ENCODE data around the gene WSB2.

Gene WSB2

GRCh38 chr12:118061011-118061872 lies at the start of gene WSB2:
TSS of gene WSB2 (minus strand) at chr12:118061179. CDS start at chr12:118061048, 131 bp downstream.
- Histone ChIP-seq H3F3A (ENCODE audit: insufficient read depth, low read length) (0 out of 2 replicates have a peak, but pooled peaks cover 4% of the 10 kb centered on the region), H3K9me3 (ENCODE audit: low read length) (no peaks in the 10 kb centered on the region), H2AFZ (ENCODE audit: low read length) (peak within 1 kb of the TSS; percentile 81), H3K4me1 (ENCODE audit: insufficient read depth, low read length, severe bottlenecking) (peaks cover 20% of the 10 kb centered on the region), H3K9me2 (ENCODE audit: low read depth, low read length) (no peaks in the 10 kb centered on the region), H3K4me3 (ENCODE audit: low read depth, low read length, poor library complexity, severe bottlenecking) (peak within 1 kb of the TSS; percentile 80), H3K4me2 (ENCODE audit: low read length) (peak within 1 kb of the TSS; percentile 90), H3K36me3 (ENCODE audit: insufficient read depth, low read length) (no peaks in the 10 kb centered on the region), H3K27ac (ENCODE audit: low read depth, low read length, poor library complexity, severe bottlenecking) (no peak within 1 kb of the TSS), H3K9ac (ENCODE audit: low read length) (peak within 1 kb of the TSS; percentile 81), H3K79me2 (ENCODE audit: insufficient read depth, low read length) (no peaks in the 10 kb centered on the region), H4K20me1 (ENCODE audit: insufficient read depth, low read length) (no peaks in the 10 kb centered on the region), H3K27me3 (ENCODE audit: insufficient read depth, low read length) (peaks cover 4% of the 10 kb centered on the region; the same call in 1 of the 2 replicates)
- no peak for TF ChIP-seq EZH2 (IDR thresholded peaks at IDR 0.05; ENCODE audit: borderline replicate concordance, low read length)
- TF ChIP-seq, protein P1, sequence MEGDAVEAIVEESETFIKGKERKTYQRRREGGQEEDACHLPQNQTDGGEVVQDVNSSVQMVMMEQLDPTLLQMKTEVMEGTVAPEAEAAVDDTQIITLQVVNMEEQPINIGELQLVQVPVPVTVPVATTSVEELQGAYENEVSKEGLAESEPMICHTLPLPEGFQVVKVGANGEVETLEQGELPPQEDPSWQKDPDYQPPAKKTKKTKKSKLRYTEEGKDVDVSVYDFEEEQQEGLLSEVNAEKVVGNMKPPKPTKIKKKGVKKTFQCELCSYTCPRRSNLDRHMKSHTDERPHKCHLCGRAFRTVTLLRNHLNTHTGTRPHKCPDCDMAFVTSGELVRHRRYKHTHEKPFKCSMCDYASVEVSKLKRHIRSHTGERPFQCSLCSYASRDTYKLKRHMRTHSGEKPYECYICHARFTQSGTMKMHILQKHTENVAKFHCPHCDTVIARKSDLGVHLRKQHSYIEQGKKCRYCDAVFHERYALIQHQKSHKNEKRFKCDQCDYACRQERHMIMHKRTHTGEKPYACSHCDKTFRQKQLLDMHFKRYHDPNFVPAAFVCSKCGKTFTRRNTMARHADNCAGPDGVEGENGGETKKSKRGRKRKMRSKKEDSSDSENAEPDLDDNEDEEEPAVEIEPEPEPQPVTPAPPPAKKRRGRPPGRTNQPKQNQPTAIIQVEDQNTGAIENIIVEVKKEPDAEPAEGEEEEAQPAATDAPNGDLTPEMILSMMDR (IDR thresholded peaks at IDR 0.05; ENCODE audit: low read length): no peak

- no peak for TF ChIP-seq EZH2 (IDR thresholded peaks at IDR 0.05; ENCODE audit: borderline replicate concordance, low read length)
- TF ChIP-seq, protein P1 (IDR thresholded peaks at IDR 0.05; ENCODE audit: low read length): no peak
- no peaks in the 10 kb centered on the region for H3K9me2 ChIP-seq (ENCODE audit: low read depth, low read length)
- no peaks in the 10 kb centered on the region for H4K20me1 ChIP-seq (ENCODE audit: insufficient read depth, low read length)
- H3K9ac ChIP-seq (ENCODE audit: low read length): no peak overlapping the region
- H2AFZ ChIP-seq (ENCODE audit: low read length): no peak overlapping the region
- H3K79me2 ChIP-seq (ENCODE audit: insufficient read depth, low read length): no peaks in the 10 kb centered on the region
- peaks cover 2% of the 10 kb centered on the region for H3K4me1 ChIP-seq (ENCODE audit: insufficient read depth, low read length, severe bottlenecking)
- no peak overlapping the region for H3K4me2 ChIP-seq (ENCODE audit: low read length)
- no peaks in the 10 kb centered on the region for H3K36me3 ChIP-seq (ENCODE audit: insufficient read depth, low read length)
- H3K4me3 ChIP-seq (ENCODE audit: low read depth, low read length, poor library complexity, severe bottlenecking): no peak overlapping the region
- H3K27me3 ChIP-seq (ENCODE audit: insufficient read depth, low read length): no peaks in the 10 kb centered on the region
- no peaks in the 10 kb centered on the region for H3K9me3 ChIP-seq (ENCODE audit: low read length)
- no peak overlapping the region for H3K27ac ChIP-seq (ENCODE audit: low read depth, low read length, poor library complexity, severe bottlenecking)
- H3F3A ChIP-seq (ENCODE audit: insufficient read depth, low read length): no peaks in the 10 kb centered on the region
These were observed 48.1 kb upstream of the WSB2 start for GRCh38 chr12:118109088-118109487.

GRCh38 chr12:118107694-118108093 lies 46.7 kb upstream of the WSB2 start:
- H3K79me2 ChIP-seq (ENCODE audit: insufficient read depth, low read length): no peaks in the 10 kb centered on the region
- H3K4me3 ChIP-seq (ENCODE audit: low read depth, low read length, poor library complexity, severe bottlenecking): no peak overlapping the region
- H3K9ac ChIP-seq (ENCODE audit: low read length): no peak overlapping the region
- peaks cover 7% of the 10 kb centered on the region for H3K4me1 ChIP-seq (ENCODE audit: insufficient read depth, low read length, severe bottlenecking)
- no peaks in the 10 kb centered on the region for H3K36me3 ChIP-seq (ENCODE audit: insufficient read depth, low read length)
- no peak overlapping the region for H3K4me2 ChIP-seq (ENCODE audit: low read length)
- H3K27ac ChIP-seq (ENCODE audit: low read depth, low read length, poor library complexity, severe bottlenecking): no peak overlapping the region
- TF ChIP-seq, protein P1 (IDR thresholded peaks at IDR 0.05; ENCODE audit: low read length): no peak
- TF ChIP-seq EZH2 (IDR thresholded peaks at IDR 0.05; ENCODE audit: borderline replicate concordance, low read length): no peak
- no peaks in the 10 kb centered on the region for H3K27me3 ChIP-seq (ENCODE audit: insufficient read depth, low read length)
- no peaks in the 10 kb centered on the region for H3K9me2 ChIP-seq (ENCODE audit: low read depth, low read length)
- no peaks in the 10 kb centered on the region for H3K9me3 ChIP-seq (ENCODE audit: low read length)
- H4K20me1 ChIP-seq (ENCODE audit: insufficient read depth, low read length): no peaks in the 10 kb centered on the region
- H3F3A ChIP-seq (ENCODE audit: insufficient read depth, low read length): no peaks in the 10 kb centered on the region
- no peak overlapping the region for H2AFZ ChIP-seq (ENCODE audit: low read length)
